COLO668 (cell line): ENCODE data around the gene ACER1.
"Not testable (repeated sequence)": the region's sequence is repeated elsewhere in the genome, so short reads cannot be mapped to it uniquely, and the experiment has no call there.

ENCODE experiments used
- DNase-seq: peaks from one replicate; lab custom pipeline; 2025; ENCODE audit not compliant: unreplicated experiment; lab: John Stamatoyannopoulos, UW

ACER1 gene

GRCh38 chr19:6357174-6357573 lies 23.8 kb upstream of the ACER1 start:
- no peak for DNase-seq

- not testable (repeated sequence) for DNase-seq
Measured at GRCh38 chr19:6355321-6356040, 22.1 kb upstream of the ACER1 start.

- no peak for DNase-seq
Measured at GRCh38 chr19:6354098-6354674, 20.8 kb upstream of the ACER1 start.

GRCh38 chr19:6352381-6353165 lies 19.2 kb upstream of the ACER1 start:
- no peak for DNase-seq

- DNase-seq: no peak
Measured at GRCh38 chr19:6350688-6351087, 17.3 kb upstream of the ACER1 start.

- not testable (repeated sequence) for DNase-seq
Measured at GRCh38 chr19:6349271-6349670, 15.9 kb upstream of the ACER1 start.

- DNase-seq: no peak
Measured at GRCh38 chr19:6343462-6343861, 10.1 kb upstream of the ACER1 start.

- no peak for DNase-seq
Measured at GRCh38 chr19:6340493-6341201, 7.2 kb upstream of the ACER1 start.

GRCh38 chr19:6334490-6335285 lies 1.3 kb upstream of the ACER1 start:
- no peak for DNase-seq

GRCh38 chr19:6326815-6327214 lies 6.6 kb downstream of the ACER1 start:
- no peak for DNase-seq

GRCh38 chr19:6325614-6326013 lies 7.8 kb downstream of the ACER1 start:
- DNase-seq: no peak

GRCh38 chr19:6324757-6325156 lies 8.7 kb downstream of the ACER1 start:
- no peak for DNase-seq

GRCh38 chr19:6322284-6322683 lies 11.1 kb downstream of the ACER1 start:
- no peak for DNase-seq

GRCh38 chr19:6319376-6319775 lies 14.0 kb downstream of the ACER1 start:
- no peak for DNase-seq

GRCh38 chr19:6318772-6319171 lies 14.6 kb downstream of the ACER1 start:
- no peak for DNase-seq

- not testable (repeated sequence) for DNase-seq
Measured at GRCh38 chr19:6315646-6316045, 17.8 kb downstream of the ACER1 start.

GRCh38 chr19:6313398-6313969 lies 19.9 kb downstream of the ACER1 start:
- DNase-seq: no peak

GRCh38 chr19:6312018-6312417 lies 21.4 kb downstream of the ACER1 start:
- no peak for DNase-seq

GRCh38 chr19:6298413-6298812 lies 35.0 kb downstream of the ACER1 start:
- DNase-seq: no peak

- peak; percentile 46 for DNase-seq
Measured at GRCh38 chr19:6297202-6297601, 36.2 kb downstream of the ACER1 start.
